ENCODE results near the gene FRMD4B.
A peak's percentile ranks its signal among the peaks of the same experiment; 100 is the strongest.

The FRMD4B gene

GRCh38 chr3:69196876-69197275 lies 189.0 kb downstream of the FRMD4B start:
- TF ChIP-seq, protein P1, sequence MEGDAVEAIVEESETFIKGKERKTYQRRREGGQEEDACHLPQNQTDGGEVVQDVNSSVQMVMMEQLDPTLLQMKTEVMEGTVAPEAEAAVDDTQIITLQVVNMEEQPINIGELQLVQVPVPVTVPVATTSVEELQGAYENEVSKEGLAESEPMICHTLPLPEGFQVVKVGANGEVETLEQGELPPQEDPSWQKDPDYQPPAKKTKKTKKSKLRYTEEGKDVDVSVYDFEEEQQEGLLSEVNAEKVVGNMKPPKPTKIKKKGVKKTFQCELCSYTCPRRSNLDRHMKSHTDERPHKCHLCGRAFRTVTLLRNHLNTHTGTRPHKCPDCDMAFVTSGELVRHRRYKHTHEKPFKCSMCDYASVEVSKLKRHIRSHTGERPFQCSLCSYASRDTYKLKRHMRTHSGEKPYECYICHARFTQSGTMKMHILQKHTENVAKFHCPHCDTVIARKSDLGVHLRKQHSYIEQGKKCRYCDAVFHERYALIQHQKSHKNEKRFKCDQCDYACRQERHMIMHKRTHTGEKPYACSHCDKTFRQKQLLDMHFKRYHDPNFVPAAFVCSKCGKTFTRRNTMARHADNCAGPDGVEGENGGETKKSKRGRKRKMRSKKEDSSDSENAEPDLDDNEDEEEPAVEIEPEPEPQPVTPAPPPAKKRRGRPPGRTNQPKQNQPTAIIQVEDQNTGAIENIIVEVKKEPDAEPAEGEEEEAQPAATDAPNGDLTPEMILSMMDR (IDR thresholded peaks at IDR 0.05), result no peak
- Histone ChIP-seq H3K27ac (peak overlapping the region; percentile 78), H3K36me3 (peaks cover 40% of the 10 kb centered on the region), H3K4me3 (ENCODE audit: low read depth in 1 of 2, low read length in 1 of 2) (no peak overlapping the region), H3K27me3 (no peaks in the 10 kb centered on the region), H3K9me3 (no peaks in the 10 kb centered on the region), H3K4me1 (ENCODE audit: control insufficient read depth in 1 of 2, insufficient read depth in 1 of 2, low read depth in 1 of 2, low read length in 1 of 2) (peaks cover 49 to 53% of the 10 kb centered on the region in 2 experiments)

DNA sequence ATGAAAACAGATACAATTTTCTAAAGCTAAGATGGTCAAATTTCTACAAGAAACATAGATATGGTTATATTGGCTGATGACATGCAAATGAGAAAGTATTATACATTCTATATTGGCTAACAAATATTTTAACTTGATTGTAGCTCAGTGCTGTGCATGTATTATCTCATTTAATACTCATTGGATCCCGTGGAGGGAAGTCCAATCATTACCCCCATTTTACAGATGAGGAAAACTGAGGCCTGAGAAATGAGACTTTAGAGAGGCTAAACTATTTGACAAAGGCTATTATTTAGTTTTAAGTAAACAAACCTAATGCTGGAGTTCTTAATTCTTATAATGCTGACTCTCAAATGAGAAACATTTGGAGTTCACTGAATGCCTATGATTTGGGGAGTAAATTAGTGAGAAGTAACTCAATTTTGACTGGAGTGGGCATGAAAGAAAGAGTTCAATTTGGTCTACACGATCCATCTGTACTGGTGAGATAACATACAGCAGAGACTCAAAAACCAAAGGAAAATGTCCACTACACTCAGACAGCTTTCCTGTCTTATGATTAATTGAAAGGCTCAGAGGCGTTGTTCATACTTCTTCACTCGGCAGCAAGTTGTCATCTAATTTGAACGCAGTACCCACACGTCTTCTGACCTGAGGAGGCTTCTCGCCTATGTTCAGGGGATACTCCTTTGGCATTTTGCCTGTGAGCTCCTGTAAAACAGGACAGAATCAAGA lies 191.3 kb downstream of the FRMD4B start:
- no peak overlapping the region for H3K4me3 ChIP-seq (ENCODE audit: low read depth in 1 of 2, low read length in 1 of 2)
- peaks cover 33 to 39% of the 10 kb centered on the region in 2 experiments for H3K4me1 ChIP-seq (ENCODE audit: control insufficient read depth in 1 of 2, insufficient read depth in 1 of 2, low read depth in 1 of 2, low read length in 1 of 2)
- H3K9me3 ChIP-seq, result no peaks in the 10 kb centered on the region
- H3K27me3 ChIP-seq, result no peaks in the 10 kb centered on the region
- peaks cover 61% of the 10 kb centered on the region for H3K36me3 ChIP-seq
- TF ChIP-seq, protein P1 (IDR thresholded peaks at IDR 0.05), result no peak
- H3K27ac ChIP-seq, result no peak overlapping the region

GRCh38 chr3:69193749-69194148 lies 192.1 kb downstream of the FRMD4B start:
- peaks cover 24 to 30% of the 10 kb centered on the region in 2 experiments for H3K4me1 ChIP-seq (ENCODE audit: control insufficient read depth in 1 of 2, insufficient read depth in 1 of 2, low read depth in 1 of 2, low read length in 1 of 2)
- H3K4me3 ChIP-seq (ENCODE audit: low read depth in 1 of 2, low read length in 1 of 2), result no peak overlapping the region
- no peaks in the 10 kb centered on the region for H3K27me3 ChIP-seq
- no peak overlapping the region for H3K27ac ChIP-seq
- H3K36me3 ChIP-seq, result peaks cover 65% of the 10 kb centered on the region
- H3K9me3 ChIP-seq, result no peaks in the 10 kb centered on the region
- TF ChIP-seq, protein P1 (IDR thresholded peaks at IDR 0.05), result no peak

DNA sequence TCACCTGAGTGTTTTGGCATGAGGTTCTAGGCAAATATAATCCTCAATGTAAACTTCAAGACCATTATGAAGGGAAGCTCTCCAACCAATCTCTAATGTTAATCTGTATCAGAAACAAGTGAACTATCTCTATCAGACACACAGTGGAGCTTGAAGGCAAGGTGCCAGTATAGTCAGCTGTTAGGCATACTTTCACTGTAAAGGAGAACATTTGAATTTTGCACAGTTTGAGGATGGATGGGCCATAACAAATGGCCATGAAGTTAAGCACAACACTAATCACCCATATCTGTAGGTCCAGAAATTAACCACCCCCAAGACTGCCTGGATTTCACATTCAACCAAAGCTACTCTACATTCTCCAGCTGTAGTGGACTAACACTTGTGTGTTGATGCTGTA lies 194.4 kb downstream of the FRMD4B start:
- H3K36me3 ChIP-seq, result peaks cover 84% of the 10 kb centered on the region
- TF ChIP-seq, protein P1 (IDR thresholded peaks at IDR 0.05), result no peak
- H3K27me3 ChIP-seq, result no peaks in the 10 kb centered on the region

GRCh38 chr3:69189487-69189886 lies 196.4 kb downstream of the FRMD4B start:
- Histone ChIP-seq H3K4me3 (ENCODE audit: low read depth in 1 of 2, low read length in 1 of 2) (no peak overlapping the region), H3K27ac (no peak overlapping the region), H3K4me1 (ENCODE audit: control insufficient read depth in 1 of 2, insufficient read depth in 1 of 2, low read depth in 1 of 2, low read length in 1 of 2) (peaks cover 0 to 3% of the 10 kb centered on the region in 2 experiments), H3K27me3 (no peaks in the 10 kb centered on the region), H3K9me3 (no peaks in the 10 kb centered on the region), H3K36me3 (peaks cover 83% of the 10 kb centered on the region)
- TF ChIP-seq, protein P1 (IDR thresholded peaks at IDR 0.05), result no peak

More for the DNA sequence above, 194.4 kb downstream of the FRMD4B start:
- H3K4me3 ChIP-seq (ENCODE audit: low read depth in 1 of 2, low read length in 1 of 2), result no peak overlapping the region
- no peak overlapping the region for H3K27ac ChIP-seq
- H3K4me1 ChIP-seq (ENCODE audit: control insufficient read depth in 1 of 2, insufficient read depth in 1 of 2, low read depth in 1 of 2, low read length in 1 of 2), result peaks cover 2 to 8% of the 10 kb centered on the region in 2 experiments
- H3K9me3 ChIP-seq, result no peaks in the 10 kb centered on the region
